Sigmoid colon (tissue), 4 donors: ENCODE data around the gene STRA6.

Experiments
- EP300 ChIP-seq, 4 donors: sonication (generic); formaldehyde crosslinking; IDR thresholded peaks; one replicate each; pipeline ENCODE4 v1.6.1; 2017; ENCODE audit warnings: antibody characterized with exemption in 4 of 4
- POLR2A ChIP-seq, 2 donors: fragments of 450-650 bp; IDR thresholded peaks; one replicate each; pipeline ENCODE4 v1.6.1; 2016; ENCODE audit warnings: antibody characterized with exemption in 2 of 2, mild to moderate bottlenecking in 2 of 2, moderate library complexity in 2 of 2
- POLR2AphosphoS5 ChIP-seq, 4 donors: sonication (generic); formaldehyde crosslinking; IDR thresholded peaks; one replicate each; pipeline ENCODE4 v1.6.1; 2017; ENCODE audit warnings: antibody characterized with exemption in 4 of 4
- TF ChIP-seq, protein P1 (sequence below), 4 experiments: fragments of 450-650 bp in 3 of 4; fragments of 200-600 bp in 1 of 4; IDR thresholded peaks; one replicate each; pipeline ENCODE4 v1.5.1; 2016 to 2019; ENCODE audit warnings: antibody characterized with exemption in 4 of 4, mild to moderate bottlenecking in 3 of 4, moderate library complexity in 2 of 4

DNA sequence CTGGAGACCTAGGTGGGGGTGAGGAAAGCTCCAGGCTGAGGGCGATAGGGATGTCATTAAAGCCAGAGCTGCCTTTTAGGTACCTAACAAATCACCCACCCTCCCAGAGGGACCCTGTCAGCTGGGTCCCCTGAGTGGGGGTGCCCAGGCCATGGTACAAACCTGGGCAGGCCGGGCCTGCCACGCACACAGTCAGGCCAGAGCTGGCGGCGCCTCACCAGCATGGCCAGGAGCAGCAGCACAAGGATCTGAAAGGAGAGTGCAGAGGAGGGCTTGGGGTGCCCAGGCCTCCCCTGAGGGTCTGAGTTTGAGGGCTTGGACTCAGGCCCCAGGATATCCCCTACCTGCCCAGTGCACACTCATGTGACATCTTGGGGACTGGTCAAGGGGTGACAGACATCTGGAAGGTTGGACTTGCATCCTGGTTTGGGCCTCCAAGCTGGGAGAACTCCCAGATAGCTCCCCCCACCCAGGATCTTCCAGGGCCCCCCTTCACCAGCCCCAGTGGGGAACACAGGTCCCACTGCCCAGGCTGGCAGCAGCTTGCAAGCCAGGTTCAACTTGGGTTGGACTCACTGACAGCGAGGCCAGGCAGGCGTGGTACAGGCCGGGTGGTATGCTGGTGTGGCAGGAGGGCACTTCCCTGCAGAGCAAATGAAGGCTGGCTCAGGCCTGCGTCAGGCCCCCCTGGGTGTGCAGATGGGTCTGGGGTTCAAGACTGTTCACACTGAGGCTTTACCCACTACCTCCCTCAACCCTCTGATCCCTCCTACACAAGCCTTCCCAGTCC is 5.2 kb downstream of the STRA6 start:
- TF ChIP-seq POLR2A (IDR thresholded peaks at IDR 0.05) (no peak), EP300 (IDR thresholded peaks at IDR 0.05) (no peak), POLR2AphosphoS5 (IDR thresholded peaks at IDR 0.05) (no peak)
- TF ChIP-seq, protein P1, sequence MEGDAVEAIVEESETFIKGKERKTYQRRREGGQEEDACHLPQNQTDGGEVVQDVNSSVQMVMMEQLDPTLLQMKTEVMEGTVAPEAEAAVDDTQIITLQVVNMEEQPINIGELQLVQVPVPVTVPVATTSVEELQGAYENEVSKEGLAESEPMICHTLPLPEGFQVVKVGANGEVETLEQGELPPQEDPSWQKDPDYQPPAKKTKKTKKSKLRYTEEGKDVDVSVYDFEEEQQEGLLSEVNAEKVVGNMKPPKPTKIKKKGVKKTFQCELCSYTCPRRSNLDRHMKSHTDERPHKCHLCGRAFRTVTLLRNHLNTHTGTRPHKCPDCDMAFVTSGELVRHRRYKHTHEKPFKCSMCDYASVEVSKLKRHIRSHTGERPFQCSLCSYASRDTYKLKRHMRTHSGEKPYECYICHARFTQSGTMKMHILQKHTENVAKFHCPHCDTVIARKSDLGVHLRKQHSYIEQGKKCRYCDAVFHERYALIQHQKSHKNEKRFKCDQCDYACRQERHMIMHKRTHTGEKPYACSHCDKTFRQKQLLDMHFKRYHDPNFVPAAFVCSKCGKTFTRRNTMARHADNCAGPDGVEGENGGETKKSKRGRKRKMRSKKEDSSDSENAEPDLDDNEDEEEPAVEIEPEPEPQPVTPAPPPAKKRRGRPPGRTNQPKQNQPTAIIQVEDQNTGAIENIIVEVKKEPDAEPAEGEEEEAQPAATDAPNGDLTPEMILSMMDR (IDR thresholded peaks at IDR 0.05): no peak
